ENCODE measurements around the gene AGPAT4.

DNA sequence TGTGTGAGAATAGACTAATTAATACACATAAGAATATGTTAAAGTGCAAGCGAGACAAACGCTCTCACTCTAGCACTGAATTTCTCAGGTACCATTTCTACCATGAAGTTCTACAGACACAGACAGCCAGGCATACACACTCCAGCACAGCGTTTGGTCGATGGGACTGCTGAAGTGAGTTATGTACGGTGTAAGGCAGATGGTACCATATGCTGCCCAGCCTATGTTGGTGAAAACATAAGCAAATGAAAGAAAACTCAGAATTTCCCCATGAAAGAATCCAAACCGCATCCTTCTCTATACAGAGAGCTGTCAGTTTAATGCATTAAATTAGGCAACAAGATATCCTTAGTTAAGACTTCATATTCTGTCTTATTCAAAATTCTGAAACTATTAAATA, 34.9 kb downstream of the AGPAT4 start:
- TF ChIP-seq, protein P1, sequence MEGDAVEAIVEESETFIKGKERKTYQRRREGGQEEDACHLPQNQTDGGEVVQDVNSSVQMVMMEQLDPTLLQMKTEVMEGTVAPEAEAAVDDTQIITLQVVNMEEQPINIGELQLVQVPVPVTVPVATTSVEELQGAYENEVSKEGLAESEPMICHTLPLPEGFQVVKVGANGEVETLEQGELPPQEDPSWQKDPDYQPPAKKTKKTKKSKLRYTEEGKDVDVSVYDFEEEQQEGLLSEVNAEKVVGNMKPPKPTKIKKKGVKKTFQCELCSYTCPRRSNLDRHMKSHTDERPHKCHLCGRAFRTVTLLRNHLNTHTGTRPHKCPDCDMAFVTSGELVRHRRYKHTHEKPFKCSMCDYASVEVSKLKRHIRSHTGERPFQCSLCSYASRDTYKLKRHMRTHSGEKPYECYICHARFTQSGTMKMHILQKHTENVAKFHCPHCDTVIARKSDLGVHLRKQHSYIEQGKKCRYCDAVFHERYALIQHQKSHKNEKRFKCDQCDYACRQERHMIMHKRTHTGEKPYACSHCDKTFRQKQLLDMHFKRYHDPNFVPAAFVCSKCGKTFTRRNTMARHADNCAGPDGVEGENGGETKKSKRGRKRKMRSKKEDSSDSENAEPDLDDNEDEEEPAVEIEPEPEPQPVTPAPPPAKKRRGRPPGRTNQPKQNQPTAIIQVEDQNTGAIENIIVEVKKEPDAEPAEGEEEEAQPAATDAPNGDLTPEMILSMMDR (conservative IDR thresholded peaks at IDR 0.05), result no peak
- TF ChIP-seq EZH2 (IDR thresholded peaks at IDR 0.05; ENCODE audit: low read depth), result no peak
